ENCODE results near the gene MECP2.
"Not testable (repeated sequence)": the region's sequence is repeated elsewhere in the genome, so short reads cannot be mapped to it uniquely, and the experiment has no call there.

MECP2 gene

DNA sequence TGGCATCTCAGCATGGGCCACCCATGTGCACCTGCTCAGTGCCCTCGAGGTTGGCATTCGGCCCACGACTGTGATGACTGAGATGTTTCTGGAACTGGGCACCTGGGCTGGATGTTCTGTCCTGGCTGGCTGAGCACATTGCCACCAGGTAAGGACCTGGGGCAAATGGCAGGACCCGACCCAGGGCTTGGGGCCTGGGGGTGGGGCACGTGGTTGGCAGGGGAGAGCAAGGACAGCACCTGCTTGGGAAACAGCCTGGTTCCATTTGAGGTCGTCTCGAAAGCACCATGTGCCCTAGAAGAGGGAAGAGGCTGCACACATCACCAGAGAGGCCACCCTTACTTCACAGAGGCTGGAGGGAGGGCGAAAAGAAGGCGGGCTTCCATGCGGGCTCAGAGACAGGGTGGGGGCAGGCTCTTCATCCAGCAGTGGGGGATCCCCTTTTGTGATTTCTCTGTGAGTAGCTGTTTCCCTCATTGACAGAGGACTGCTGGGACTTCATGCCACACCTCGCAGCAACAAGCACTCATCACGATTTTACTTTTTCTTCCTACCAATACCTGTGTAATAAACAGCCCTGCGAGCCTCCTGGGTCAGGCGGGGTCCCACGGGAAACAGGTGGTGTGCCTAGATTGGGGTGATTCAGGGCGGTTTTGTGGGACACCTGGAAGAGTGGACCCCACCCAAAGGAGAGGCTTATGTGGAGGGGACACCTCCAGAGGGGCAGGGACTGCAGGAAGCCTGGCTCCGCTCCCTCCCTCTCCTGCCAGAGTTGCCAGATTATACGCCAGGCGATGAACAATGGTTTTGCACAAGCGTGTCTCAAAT is 113.0 kb downstream of the MECP2 start:
- no peak for DNase-seq

DNA sequence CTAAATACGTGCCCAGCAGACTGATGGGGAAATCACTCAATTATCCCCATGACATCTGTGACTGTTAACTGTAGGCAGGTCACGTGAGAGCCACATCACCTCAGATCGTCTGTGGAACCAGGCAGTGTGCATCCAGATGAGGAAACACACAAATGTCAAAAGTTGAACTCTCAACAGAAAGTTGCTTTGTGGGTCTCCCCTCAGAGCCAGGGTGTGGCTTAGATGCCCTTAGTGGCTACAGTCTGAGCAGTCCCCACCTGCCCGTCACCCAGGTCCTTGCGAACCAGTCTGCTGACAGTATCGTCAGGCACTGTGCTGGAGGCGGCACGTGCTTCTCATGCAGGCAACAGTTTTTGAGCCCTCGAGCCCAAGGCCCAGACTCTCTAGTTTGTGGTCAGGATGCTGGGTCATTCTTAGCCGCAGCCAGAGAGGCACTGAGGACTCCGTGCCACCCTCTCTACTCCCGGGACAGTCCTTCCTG is 114.2 kb downstream of the MECP2 start:
- DNase-seq, result no peak

DNA sequence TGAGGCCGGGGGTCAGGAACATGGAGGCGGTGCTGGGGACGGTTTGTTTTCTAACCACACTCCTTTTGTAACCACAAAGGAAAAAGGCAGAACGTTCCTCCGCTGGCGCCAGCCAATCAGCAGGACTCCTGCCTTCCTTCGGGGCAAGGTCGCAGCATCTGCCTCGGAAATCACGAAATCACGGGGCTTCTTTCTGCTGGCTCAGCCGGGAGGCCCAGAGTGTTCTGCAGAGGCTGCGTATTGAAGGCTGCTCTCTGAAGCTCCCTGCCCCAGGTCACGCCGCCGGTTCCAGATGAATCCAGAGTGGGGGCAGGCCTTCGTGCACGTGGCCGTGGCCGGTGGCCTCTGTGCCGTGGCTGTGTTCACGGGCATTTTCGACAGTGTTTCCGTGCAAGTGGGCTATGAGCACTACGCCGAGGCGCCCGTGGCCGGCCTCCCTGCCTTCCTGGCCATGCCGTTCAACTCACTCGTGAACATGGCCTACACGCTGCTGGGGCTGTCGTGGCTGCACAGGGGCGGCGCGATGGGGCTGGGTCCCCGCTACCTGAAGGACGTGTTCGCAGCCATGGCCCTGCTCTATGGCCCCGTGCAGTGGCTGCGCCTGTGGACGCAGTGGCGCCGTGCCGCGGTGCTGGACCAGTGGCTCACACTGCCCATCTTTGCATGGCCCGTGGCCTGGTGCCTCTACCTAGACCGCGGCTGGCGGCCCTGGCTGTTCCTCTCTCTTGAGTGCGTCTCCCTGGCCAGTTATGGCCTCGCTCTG is 115.6 kb downstream of the MECP2 start:
- no peak for DNase-seq

DNA sequence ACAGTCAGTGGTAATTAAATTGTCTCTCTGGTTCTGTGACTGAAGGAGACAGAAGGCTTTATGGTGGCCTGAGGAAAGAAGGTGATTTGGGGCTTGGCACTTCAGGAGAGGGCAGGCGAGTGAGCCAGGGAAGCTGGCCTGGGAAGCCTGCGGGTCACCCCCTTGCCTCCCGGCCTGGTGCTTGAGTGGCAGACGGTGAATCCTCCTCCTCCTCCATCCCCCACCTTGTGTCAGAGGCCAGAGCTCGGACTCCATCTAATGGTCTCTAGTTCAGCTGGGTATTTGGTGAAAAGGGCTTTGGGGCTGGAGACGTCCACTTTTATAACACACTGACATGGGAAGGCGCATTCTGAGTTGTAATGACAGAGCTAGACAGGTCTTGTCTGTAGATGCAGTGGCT is 116.3 kb downstream of the MECP2 start:
- DNase-seq, result no peak

DNA sequence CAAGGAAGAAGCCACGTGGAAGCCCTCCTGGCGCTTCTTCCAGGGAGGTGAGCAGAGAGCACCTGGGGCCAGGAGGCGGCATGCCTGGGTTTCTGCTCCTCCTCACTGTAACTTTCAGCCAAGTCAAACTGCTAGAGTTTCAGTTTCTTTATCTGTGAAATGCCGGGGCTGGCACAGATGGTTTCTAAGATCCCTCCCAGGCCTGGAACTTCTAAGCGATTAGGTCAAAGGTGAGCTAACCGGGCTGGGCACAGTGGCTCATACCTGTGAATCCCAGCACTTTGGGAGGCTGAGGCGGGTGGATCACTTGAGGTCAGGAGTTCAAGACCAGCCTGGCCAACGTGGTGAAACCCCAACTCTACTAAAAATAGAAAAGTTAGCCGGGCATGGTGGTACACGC is 117.1 kb downstream of the MECP2 start:
- DNase-seq, result not testable (repeated sequence)

DNA sequence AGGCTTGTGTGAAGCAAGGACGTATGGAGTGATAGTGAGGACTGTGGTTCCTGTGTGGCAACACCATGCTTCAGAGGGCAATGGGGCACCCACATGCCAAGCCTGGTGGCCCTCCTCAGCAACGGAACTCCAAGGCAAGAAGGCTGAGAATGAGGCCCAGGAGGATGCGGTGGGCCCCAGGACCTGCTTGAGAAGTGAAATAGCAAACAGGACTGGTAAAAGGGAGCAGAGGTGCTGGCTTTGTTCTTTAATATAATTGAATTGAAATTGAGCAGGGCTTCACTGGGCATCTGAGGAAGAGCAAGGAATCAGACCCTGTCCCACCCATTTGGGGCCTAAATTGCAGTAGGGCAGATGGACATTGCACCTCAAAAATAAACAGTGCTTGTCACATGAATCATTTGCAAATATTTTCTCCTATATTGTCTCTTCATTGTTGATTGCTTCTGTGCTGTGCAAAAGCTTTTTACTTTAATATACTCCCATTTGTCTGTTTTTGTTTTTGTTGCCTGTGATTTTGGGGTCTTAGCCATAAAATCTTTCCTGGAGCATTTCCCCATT is 122.7 kb downstream of the MECP2 start:
- DNase-seq, result no peak

DNA sequence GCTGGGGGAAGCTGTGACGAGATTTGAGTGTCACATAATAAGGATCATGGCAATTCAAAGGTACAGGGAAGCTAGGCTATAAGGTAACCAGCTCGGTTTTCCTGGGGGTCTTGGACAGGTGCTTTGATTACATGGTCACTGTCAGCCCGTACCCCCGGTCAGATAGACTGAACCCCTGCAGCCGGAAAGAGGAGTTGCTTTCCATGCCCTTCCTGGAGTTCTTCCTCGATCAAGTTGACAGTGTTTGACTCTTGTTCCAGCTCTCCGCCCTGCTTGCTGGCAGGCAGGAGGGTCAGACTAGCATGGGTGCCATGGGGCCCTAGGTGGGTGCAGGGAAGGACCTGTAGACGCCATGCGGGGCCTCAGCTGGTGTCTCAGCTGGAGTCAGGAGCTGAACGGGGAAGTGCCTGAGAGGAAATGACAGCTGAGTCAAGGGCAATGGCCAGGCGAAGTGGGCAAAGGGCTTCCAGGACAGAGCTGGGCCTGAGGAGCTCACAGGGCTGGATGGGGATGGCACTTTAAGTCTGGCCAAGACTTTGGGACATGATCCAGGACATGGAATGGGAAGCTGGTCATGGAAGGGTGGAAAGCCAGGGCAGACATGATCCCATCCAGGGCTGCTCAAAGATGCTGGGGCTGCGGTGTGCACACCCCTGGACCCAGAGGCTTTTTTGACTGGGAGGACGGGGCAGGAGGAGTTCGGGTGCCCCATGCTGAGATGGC is 123.4 kb downstream of the MECP2 start:
- DNase-seq, result no peak

DNA sequence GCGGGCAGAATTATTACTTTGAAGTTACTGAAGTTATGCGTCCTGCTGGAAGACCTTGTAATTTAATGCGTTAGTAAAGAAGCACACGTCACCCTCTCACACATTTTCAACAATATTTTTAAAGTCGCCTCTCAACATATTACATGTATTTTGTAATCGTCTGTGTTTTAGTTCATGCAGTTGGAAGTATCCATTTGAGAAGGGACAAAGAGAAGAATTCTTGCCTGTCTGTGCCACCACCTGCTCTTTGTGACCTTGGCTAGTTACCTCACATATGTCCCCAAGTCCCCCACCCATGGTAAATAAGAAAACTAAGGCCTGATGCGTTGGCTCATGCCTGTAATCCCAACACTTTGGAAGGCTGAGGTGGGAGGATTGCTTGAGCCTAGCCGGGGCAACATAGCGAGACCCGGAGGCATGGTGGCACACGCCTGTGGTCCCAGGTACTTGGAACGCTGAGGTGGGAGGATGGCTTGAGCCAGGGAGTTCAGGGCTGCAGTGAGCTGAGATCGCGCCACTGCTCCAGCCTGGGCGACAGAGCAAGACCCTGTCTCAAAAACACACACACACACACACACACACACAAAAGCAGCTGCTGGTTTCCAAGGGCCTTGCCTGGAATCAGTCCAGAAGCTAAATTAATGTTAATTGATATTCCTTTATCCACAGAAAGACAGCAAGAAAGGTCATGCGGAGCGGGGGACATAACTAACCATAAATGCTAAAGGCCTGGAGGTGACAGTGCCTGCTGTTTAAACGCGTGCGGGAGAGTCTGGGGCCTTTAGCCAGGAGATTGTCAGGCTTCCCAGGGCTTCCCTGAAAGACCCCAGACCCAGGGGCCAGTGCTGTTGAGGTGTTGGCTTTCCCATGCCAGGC is 124.2 kb downstream of the MECP2 start:
- peak; percentile 81 for DNase-seq

DNA sequence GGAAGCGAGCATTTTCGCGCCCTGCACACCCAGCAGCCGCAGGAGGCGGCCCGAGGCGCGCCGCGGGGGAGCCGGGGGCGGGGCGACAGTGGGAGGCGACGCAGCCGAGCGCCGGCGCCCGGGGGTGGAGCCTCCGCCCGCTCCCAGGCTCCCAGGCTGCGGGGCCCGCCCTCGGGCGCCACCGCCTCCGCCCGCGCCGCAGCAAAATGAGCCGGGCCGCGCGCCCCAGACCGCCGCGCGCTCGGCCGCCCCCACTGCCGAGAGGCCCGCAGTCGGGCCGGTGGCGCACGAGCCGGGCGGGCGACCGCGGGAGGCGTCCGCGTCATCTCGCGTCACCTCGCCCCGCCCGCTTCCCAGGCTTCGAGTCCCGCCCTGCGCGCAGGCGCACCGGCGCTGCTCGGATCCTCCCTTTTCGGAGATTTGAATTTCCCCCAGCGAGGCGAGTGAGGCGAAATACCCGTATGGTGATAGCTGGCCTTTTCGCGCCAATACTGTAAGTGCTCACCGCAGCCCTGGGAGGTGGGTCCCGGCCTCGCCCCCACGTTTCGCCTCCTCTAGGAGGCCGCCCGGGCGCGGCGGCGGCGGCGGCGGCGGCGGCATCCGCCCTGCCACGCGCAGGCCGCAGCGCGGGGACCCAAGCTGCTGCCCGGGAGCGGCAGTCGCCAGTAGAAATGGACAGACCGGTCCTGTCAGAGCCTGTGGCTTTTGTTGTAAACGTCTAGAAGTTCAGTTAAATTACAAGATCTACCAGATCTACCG is 125.0 kb downstream of the MECP2 start, which contains the start of gene TMEM187:
TSS of gene TMEM187 (plus strand) at position 387 of the 759 bp plus-strand sequence. CDS start 9,309 bp downstream, outside the sequence.
- DNase-seq, result peak; percentile 98
